H9 (cell line): ENCODE data around the gene OSTF1. TPM values are rescaled to one million over a fixed set of nuclear protein-coding genes. Genes with fewer than 3 reads are reported as not detected.

Experiments
- DNase-seq: peaks from one replicate; pipeline ENCODE4 v3.0.0-alpha.2; 2017
- H2AFZ ChIP-seq: one replicate; pipeline ENCODE4 v1.6.1; 2013; ENCODE audit warnings: mild to moderate bottlenecking, low read length, control low read depth, moderate library complexity
- H2AK5ac ChIP-seq: 2 replicates; pipeline ENCODE4 v1.6.1; 2013; ENCODE audit warnings: low read length, control low read depth, mixed read lengths; ENCODE audit not compliant: insufficient read length
- H2BK120ac ChIP-seq: one replicate; pipeline ENCODE4 v1.6.1; 2013; ENCODE audit warnings: low read depth, mild to moderate bottlenecking, low read length, control low read depth, inconsistent platforms; ENCODE audit not compliant: poor library complexity, severe bottlenecking
- H2BK12ac ChIP-seq: 2 replicates; pipeline ENCODE4 v1.6.1; 2013; ENCODE audit warnings: low read length, control low read depth, mixed read lengths, low read depth; ENCODE audit not compliant: insufficient read length
- H2BK15ac ChIP-seq: 2 replicates; pipeline ENCODE4 v1.6.1; 2013; ENCODE audit warnings: low read depth, low read length, control low read depth
- H2BK20ac ChIP-seq: one replicate; pipeline ENCODE4 v1.6.1; 2013; ENCODE audit warnings: low read depth, mild to moderate bottlenecking, low read length, control low read depth, inconsistent platforms; ENCODE audit not compliant: poor library complexity, severe bottlenecking
- H2BK5ac ChIP-seq: 2 replicates; pipeline ENCODE4 v1.6.1; 2013; ENCODE audit warnings: low read length, control low read depth, mixed read lengths; ENCODE audit not compliant: insufficient read length
- H3K14ac ChIP-seq: 2 replicates; pipeline ENCODE4 v1.6.1; 2013; ENCODE audit warnings: low read length, control low read depth; ENCODE audit not compliant: insufficient read depth
- H3K18ac ChIP-seq: 2 replicates; pipeline ENCODE4 v1.6.1; 2013; ENCODE audit warnings: low read depth, mild to moderate bottlenecking, mixed read lengths, low read length, control low read depth; ENCODE audit not compliant: insufficient read length
- H3K23ac ChIP-seq: 2 replicates; pipeline ENCODE4 v1.6.1; 2013; ENCODE audit warnings: low read length, control low read depth, mixed read lengths, low read depth; ENCODE audit not compliant: insufficient read length
- H3K23me2 ChIP-seq: 2 replicates; pipeline ENCODE4 v1.6.1; 2013; ENCODE audit warnings: low read depth, mild to moderate bottlenecking, mixed read lengths, low read length, control low read depth; ENCODE audit not compliant: insufficient read length, poor library complexity, severe bottlenecking
- H3K27ac ChIP-seq: 2 replicates; pipeline ENCODE4 v1.5.1; 2013; ENCODE audit warnings: low read length, control low read depth, mixed read lengths, low read depth; ENCODE audit not compliant: insufficient read length
- H3K27me3 ChIP-seq: 2 replicates; pipeline ENCODE4 v1.6.1; 2013; ENCODE audit warnings: low read length, control low read depth, inconsistent platforms; ENCODE audit not compliant: insufficient read depth
- H3K4ac ChIP-seq: 2 replicates; pipeline ENCODE4 v1.6.1; 2013; ENCODE audit warnings: low read depth, mild to moderate bottlenecking, control low read depth, inconsistent platforms, low read length, moderate library complexity
- H3K4me1 ChIP-seq: 2 replicates; pipeline ENCODE4 v1.6.1; 2013; ENCODE audit warnings: low read length, control low read depth, inconsistent platforms; ENCODE audit not compliant: insufficient read depth
- H3K4me2 ChIP-seq: 2 replicates; pipeline ENCODE4 v1.6.1; 2013; ENCODE audit warnings: low read length, control low read depth, mixed read lengths; ENCODE audit not compliant: insufficient read length, insufficient read depth
- H3K56ac ChIP-seq: 2 replicates; pipeline ENCODE4 v1.6.1; 2013; ENCODE audit warnings: low read depth, mild to moderate bottlenecking, mixed read lengths, low read length, control low read depth; ENCODE audit not compliant: insufficient read length
- H3K79me1 ChIP-seq: 2 replicates; pipeline ENCODE4 v1.6.1; 2013; ENCODE audit warnings: low read depth, mild to moderate bottlenecking, moderate library complexity, low read length, control low read depth, inconsistent platforms; ENCODE audit not compliant: insufficient read depth, poor library complexity, severe bottlenecking
- H3K79me2 ChIP-seq: 2 replicates; pipeline ENCODE4 v1.6.1; 2013; ENCODE audit warnings: low read length, control low read depth, inconsistent platforms; ENCODE audit not compliant: insufficient read depth
- H3K9ac ChIP-seq: 2 replicates; pipeline ENCODE4 v1.6.1; 2013; ENCODE audit warnings: low read length, control low read depth, mixed read lengths; ENCODE audit not compliant: insufficient read length; ENCODE audit errors: extremely low read depth
- H3K9me3 ChIP-seq: one replicate; pipeline ENCODE4 v1.6.1; 2013; ENCODE audit warnings: low read depth, low read length, inconsistent platforms; ENCODE audit not compliant: control insufficient read depth
- H3T11ph ChIP-seq: one replicate; pipeline ENCODE4 v1.6.1; 2013; ENCODE audit warnings: mild to moderate bottlenecking, low read length, control low read depth, inconsistent platforms
- H4K20me1 ChIP-seq: one replicate; pipeline ENCODE4 v1.6.1; 2013; ENCODE audit not compliant: control insufficient read depth, insufficient read length, insufficient read depth
- H4K5ac ChIP-seq: 2 replicates; pipeline ENCODE4 v1.6.1; 2013; ENCODE audit warnings: low read depth, mild to moderate bottlenecking, mixed read lengths, low read length, control low read depth; ENCODE audit not compliant: insufficient read length
- H4K8ac ChIP-seq: replicated peaks from 2 replicates; pipeline ENCODE4 v1.6.1; 2013; ENCODE audit warnings: low read length, control low read depth, mixed read lengths, low read depth; ENCODE audit not compliant: insufficient read length
- H4K91ac ChIP-seq: 2 replicates; pipeline ENCODE4 v1.6.1; 2013; ENCODE audit warnings: low read depth, mild to moderate bottlenecking, moderate library complexity, mixed read lengths, low read length, control low read depth; ENCODE audit not compliant: insufficient read length
- H3K27ac Mint-ChIP-seq, 3 experiments: 2 replicates in 2 of 3; 3 replicates in 1 of 3; pipeline ENCODE4 v1.8.0; 2020 to 2021; ENCODE audit warnings: mixed read lengths in 3 of 3, mild to moderate bottlenecking in 1 of 3, moderate library complexity in 1 of 3
- H3K27me3 Mint-ChIP-seq: 2 replicates; pipeline ENCODE4 v1.8.0; 2021; ENCODE audit warnings: low read depth, mild to moderate bottlenecking, moderate library complexity, mixed read lengths
- H3K36me3 Mint-ChIP-seq, 3 experiments: 2 replicates in 2 of 3; 3 replicates in 1 of 3; pipeline ENCODE4 v1.8.0; 2020 to 2021; ENCODE audit warnings: low read depth in 3 of 3, mixed read lengths in 3 of 3; ENCODE audit not compliant: insufficient read depth in 1 of 3
- H3K4me1 Mint-ChIP-seq, 2 experiments: 2 replicates each; pipeline ENCODE4 v1.8.0; 2020; ENCODE audit warnings: mixed read lengths in 2 of 2
- H3K4me3 Mint-ChIP-seq, 2 experiments: 2 replicates in 1 of 2; 3 replicates in 1 of 2; pipeline ENCODE4 v1.8.0; 2020 to 2021; ENCODE audit warnings: mild to moderate bottlenecking in 2 of 2, mixed read lengths in 2 of 2, moderate library complexity in 1 of 2
- H3K9me3 Mint-ChIP-seq, 2 experiments: 2 replicates in 1 of 2; 3 replicates in 1 of 2; pipeline ENCODE4 v1.8.0; 2020; ENCODE audit warnings: mild to moderate bottlenecking in 2 of 2, mixed read lengths in 2 of 2, moderate library complexity in 1 of 2
- CTCF ChIP-seq: fragments of 200-600 bp; sonication (generic); conservative IDR thresholded peaks from 3 replicates; pipeline ENCODE4 v1.8.0; 2021; ENCODE audit warnings: antibody characterized with exemption, mild to moderate bottlenecking
- WGBS: extraction: QIAGEN DNeasy Blood & Tissue Kit; methylation state at CpG from one replicate; pipeline ENCODE4 v1.1.7; 2013; ENCODE audit warnings: missing lambda C conversion rate, low lambda C conversion rate, mixed read lengths; ENCODE audit not compliant: insufficient read length; ENCODE audit errors: extremely low coverage; 5-methylcytosine and 5-hydroxymethylcytosine counted together
- total RNA-seq: library from RNA; stranded (reverse); gene quantifications from 2 replicates; pipeline ENCODE4 v1.2.1, GENCODE V29; 2021

The OSTF1 gene
- total RNA-seq, 1 experiment from 2014 or later, result 16.1 TPM

- Histone ChIP-seq H2BK5ac (no peak overlapping the region), H4K5ac (no peak overlapping the region), H3K23ac (no peak overlapping the region), H2BK15ac (no peak overlapping the region), H3K27ac (no peak overlapping the region), H3K9me3 (no peaks in the 10 kb centered on the region), H2AK5ac (no peak overlapping the region), H3K4me2 (no peak overlapping the region), H3K23me2 (no peaks in the 10 kb centered on the region), H3T11ph (no peak overlapping the region), H2BK120ac (no peak overlapping the region), H3K79me2 (no peaks in the 10 kb centered on the region), H3K4ac (no peak overlapping the region), H3K9ac (no peak overlapping the region), H3K27me3 (no peaks in the 10 kb centered on the region), H3K79me1 (no peaks in the 10 kb centered on the region), H4K8ac (no peak overlapping the region), H3K4me1 (no peaks in the 10 kb centered on the region; the same call in 1 of the 2 replicates), H3K14ac (no peak overlapping the region), H2BK20ac (no peak overlapping the region), H4K20me1 (no peaks in the 10 kb centered on the region), H3K56ac (peak overlapping the region; percentile 35), H4K91ac (no peak overlapping the region), H3K18ac (no peak overlapping the region), H2AFZ (no peak overlapping the region), H2BK12ac (no peak overlapping the region)
- Mint-ChIP-seq H3K9me3 (peaks cover 0 to 2% of the 10 kb centered on the region in 2 experiments; a peak in 2 of 5 replicates), H3K36me3 (no peaks in the 10 kb centered on the region; a peak in 1 of 7 replicates), H3K4me1 (peaks cover 5 to 6% of the 10 kb centered on the region in 2 experiments), H3K4me3 (no peak overlapping the region), H3K27ac (no peak overlapping the region), H3K27me3 (no peaks in the 10 kb centered on the region; the same call in 1 of the 2 replicates)
- WGBS, result no CpG with 5 or more reads among the region's 3 CpGs
- no peak for DNase-seq
- TF ChIP-seq CTCF, result no peak
Observed at GRCh38 chr9:75039801-75040200, 48.5 kb upstream of the OSTF1 start.
